H9 (cell line): Measurements from ENCODE around the gene TGFBR2. TPM values are rescaled to one million over a fixed set of nuclear protein-coding genes. Genes with fewer than 3 reads are reported as not detected.

Experiments
- DNase-seq: peaks from one replicate; pipeline ENCODE4 v3.0.0-alpha.2; 2017
- H2AFZ ChIP-seq: one replicate; pipeline ENCODE4 v1.6.1; 2013; ENCODE audit warnings: mild to moderate bottlenecking, low read length, control low read depth, moderate library complexity
- H2AK5ac ChIP-seq: 2 replicates; pipeline ENCODE4 v1.6.1; 2013; ENCODE audit warnings: low read length, control low read depth, mixed read lengths; ENCODE audit not compliant: insufficient read length
- H2BK120ac ChIP-seq: one replicate; pipeline ENCODE4 v1.6.1; 2013; ENCODE audit warnings: low read depth, mild to moderate bottlenecking, low read length, control low read depth, inconsistent platforms; ENCODE audit not compliant: poor library complexity, severe bottlenecking
- H2BK12ac ChIP-seq: 2 replicates; pipeline ENCODE4 v1.6.1; 2013; ENCODE audit warnings: low read length, control low read depth, mixed read lengths, low read depth; ENCODE audit not compliant: insufficient read length
- H2BK15ac ChIP-seq: 2 replicates; pipeline ENCODE4 v1.6.1; 2013; ENCODE audit warnings: low read depth, low read length, control low read depth
- H2BK20ac ChIP-seq: one replicate; pipeline ENCODE4 v1.6.1; 2013; ENCODE audit warnings: low read depth, mild to moderate bottlenecking, low read length, control low read depth, inconsistent platforms; ENCODE audit not compliant: poor library complexity, severe bottlenecking
- H2BK5ac ChIP-seq: 2 replicates; pipeline ENCODE4 v1.6.1; 2013; ENCODE audit warnings: low read length, control low read depth, mixed read lengths; ENCODE audit not compliant: insufficient read length
- H3K14ac ChIP-seq: 2 replicates; pipeline ENCODE4 v1.6.1; 2013; ENCODE audit warnings: low read length, control low read depth; ENCODE audit not compliant: insufficient read depth
- H3K18ac ChIP-seq: 2 replicates; pipeline ENCODE4 v1.6.1; 2013; ENCODE audit warnings: low read depth, mild to moderate bottlenecking, mixed read lengths, low read length, control low read depth; ENCODE audit not compliant: insufficient read length
- H3K23ac ChIP-seq: 2 replicates; pipeline ENCODE4 v1.6.1; 2013; ENCODE audit warnings: low read length, control low read depth, mixed read lengths, low read depth; ENCODE audit not compliant: insufficient read length
- H3K23me2 ChIP-seq: 2 replicates; pipeline ENCODE4 v1.6.1; 2013; ENCODE audit warnings: low read depth, mild to moderate bottlenecking, mixed read lengths, low read length, control low read depth; ENCODE audit not compliant: insufficient read length, poor library complexity, severe bottlenecking
- H3K27ac ChIP-seq: 2 replicates; pipeline ENCODE4 v1.5.1; 2013; ENCODE audit warnings: low read length, control low read depth, mixed read lengths, low read depth; ENCODE audit not compliant: insufficient read length
- H3K27me3 ChIP-seq: 2 replicates; pipeline ENCODE4 v1.6.1; 2013; ENCODE audit warnings: low read length, control low read depth, inconsistent platforms; ENCODE audit not compliant: insufficient read depth
- H3K4ac ChIP-seq: 2 replicates; pipeline ENCODE4 v1.6.1; 2013; ENCODE audit warnings: low read depth, mild to moderate bottlenecking, control low read depth, inconsistent platforms, low read length, moderate library complexity
- H3K4me1 ChIP-seq: 2 replicates; pipeline ENCODE4 v1.6.1; 2013; ENCODE audit warnings: low read length, control low read depth, inconsistent platforms; ENCODE audit not compliant: insufficient read depth
- H3K4me2 ChIP-seq: 2 replicates; pipeline ENCODE4 v1.6.1; 2013; ENCODE audit warnings: low read length, control low read depth, mixed read lengths; ENCODE audit not compliant: insufficient read length, insufficient read depth
- H3K56ac ChIP-seq: 2 replicates; pipeline ENCODE4 v1.6.1; 2013; ENCODE audit warnings: low read depth, mild to moderate bottlenecking, mixed read lengths, low read length, control low read depth; ENCODE audit not compliant: insufficient read length
- H3K79me1 ChIP-seq: 2 replicates; pipeline ENCODE4 v1.6.1; 2013; ENCODE audit warnings: low read depth, mild to moderate bottlenecking, moderate library complexity, low read length, control low read depth, inconsistent platforms; ENCODE audit not compliant: insufficient read depth, poor library complexity, severe bottlenecking
- H3K79me2 ChIP-seq: 2 replicates; pipeline ENCODE4 v1.6.1; 2013; ENCODE audit warnings: low read length, control low read depth, inconsistent platforms; ENCODE audit not compliant: insufficient read depth
- H3K9ac ChIP-seq: 2 replicates; pipeline ENCODE4 v1.6.1; 2013; ENCODE audit warnings: low read length, control low read depth, mixed read lengths; ENCODE audit not compliant: insufficient read length; ENCODE audit errors: extremely low read depth
- H3K9me3 ChIP-seq: one replicate; pipeline ENCODE4 v1.6.1; 2013; ENCODE audit warnings: low read depth, low read length, inconsistent platforms; ENCODE audit not compliant: control insufficient read depth
- H3T11ph ChIP-seq: one replicate; pipeline ENCODE4 v1.6.1; 2013; ENCODE audit warnings: mild to moderate bottlenecking, low read length, control low read depth, inconsistent platforms
- H4K20me1 ChIP-seq: one replicate; pipeline ENCODE4 v1.6.1; 2013; ENCODE audit not compliant: control insufficient read depth, insufficient read length, insufficient read depth
- H4K5ac ChIP-seq: 2 replicates; pipeline ENCODE4 v1.6.1; 2013; ENCODE audit warnings: low read depth, mild to moderate bottlenecking, mixed read lengths, low read length, control low read depth; ENCODE audit not compliant: insufficient read length
- H4K8ac ChIP-seq: replicated peaks from 2 replicates; pipeline ENCODE4 v1.6.1; 2013; ENCODE audit warnings: low read length, control low read depth, mixed read lengths, low read depth; ENCODE audit not compliant: insufficient read length
- H4K91ac ChIP-seq: 2 replicates; pipeline ENCODE4 v1.6.1; 2013; ENCODE audit warnings: low read depth, mild to moderate bottlenecking, moderate library complexity, mixed read lengths, low read length, control low read depth; ENCODE audit not compliant: insufficient read length
- H3K27ac Mint-ChIP-seq, 3 experiments: 2 replicates in 2 of 3; 3 replicates in 1 of 3; pipeline ENCODE4 v1.8.0; 2020 to 2021; ENCODE audit warnings: mixed read lengths in 3 of 3, mild to moderate bottlenecking in 1 of 3, moderate library complexity in 1 of 3
- H3K27me3 Mint-ChIP-seq: 2 replicates; pipeline ENCODE4 v1.8.0; 2021; ENCODE audit warnings: low read depth, mild to moderate bottlenecking, moderate library complexity, mixed read lengths
- H3K36me3 Mint-ChIP-seq, 3 experiments: 2 replicates in 2 of 3; 3 replicates in 1 of 3; pipeline ENCODE4 v1.8.0; 2020 to 2021; ENCODE audit warnings: low read depth in 3 of 3, mixed read lengths in 3 of 3; ENCODE audit not compliant: insufficient read depth in 1 of 3
- H3K4me1 Mint-ChIP-seq, 2 experiments: 2 replicates each; pipeline ENCODE4 v1.8.0; 2020; ENCODE audit warnings: mixed read lengths in 2 of 2
- H3K4me3 Mint-ChIP-seq, 2 experiments: 2 replicates in 1 of 2; 3 replicates in 1 of 2; pipeline ENCODE4 v1.8.0; 2020 to 2021; ENCODE audit warnings: mild to moderate bottlenecking in 2 of 2, mixed read lengths in 2 of 2, moderate library complexity in 1 of 2
- H3K9me3 Mint-ChIP-seq, 2 experiments: 2 replicates in 1 of 2; 3 replicates in 1 of 2; pipeline ENCODE4 v1.8.0; 2020; ENCODE audit warnings: mild to moderate bottlenecking in 2 of 2, mixed read lengths in 2 of 2, moderate library complexity in 1 of 2
- CTCF ChIP-seq: fragments of 200-600 bp; sonication (generic); conservative IDR thresholded peaks from 3 replicates; pipeline ENCODE4 v1.8.0; 2021; ENCODE audit warnings: antibody characterized with exemption, mild to moderate bottlenecking
- WGBS: extraction: QIAGEN DNeasy Blood & Tissue Kit; methylation state at CpG from one replicate; pipeline ENCODE4 v1.1.7; 2013; ENCODE audit warnings: missing lambda C conversion rate, low lambda C conversion rate, mixed read lengths; ENCODE audit not compliant: insufficient read length; ENCODE audit errors: extremely low coverage; 5-methylcytosine and 5-hydroxymethylcytosine counted together
- total RNA-seq: library from RNA; stranded (reverse); gene quantifications from 2 replicates; pipeline ENCODE4 v1.2.1, GENCODE V29; 2021

Gene TGFBR2
- total RNA-seq, 1 experiment from 2014 or later = 10.6 TPM

- TF ChIP-seq CTCF = no peak
- no peak overlapping the region for H2BK12ac ChIP-seq
Measured at GRCh38 chr3:30690199-30690598, 83.8 kb downstream of the TGFBR2 start.

More at GRCh38 chr3:30690199-30690598, 83.8 kb downstream of the TGFBR2 start:
- Histone ChIP-seq H3K56ac (no peak overlapping the region), H2AFZ (no peak overlapping the region), H4K8ac (no peak overlapping the region), H2BK120ac (no peak overlapping the region), H3K79me2 (no peaks in the 10 kb centered on the region), H3K9ac (no peak overlapping the region), H3T11ph (no peak overlapping the region), H4K91ac (no peak overlapping the region), H3K27me3 (no peaks in the 10 kb centered on the region), H3K18ac (no peak overlapping the region), H2BK15ac (no peak overlapping the region), H3K23me2 (no peaks in the 10 kb centered on the region), H4K5ac (no peak overlapping the region), H2BK5ac (no peak overlapping the region), H3K14ac (no peak overlapping the region), H3K4me2 (no peak overlapping the region), H3K27ac (no peak overlapping the region), H3K4ac (no peak overlapping the region), H3K4me1 (no peaks in the 10 kb centered on the region; the same call in 1 of the 2 replicates), H2BK20ac (no peak overlapping the region), H3K9me3 (no peaks in the 10 kb centered on the region), H2AK5ac (no peak overlapping the region), H3K79me1 (no peaks in the 10 kb centered on the region), H3K23ac (no peak overlapping the region), H4K20me1 (no peaks in the 10 kb centered on the region)
- Mint-ChIP-seq H3K4me3 (no peak overlapping the region), H3K27ac (no peak overlapping the region), H3K36me3 (peaks cover 35 to 56% (median 40%) of the 10 kb centered on the region in 3 experiments), H3K9me3 (no peaks in the 10 kb centered on the region), H3K27me3 (no peaks in the 10 kb centered on the region), H3K4me1 (peaks cover 18 to 24% of the 10 kb centered on the region in 2 experiments)
- no peak for DNase-seq
- no CpG with 5 or more reads among the region's 2 CpGs for WGBS
